ENCODE data around the gene SLC24A4.

GRCh38 chr14:92462568-92462967, 139.6 kb downstream of the SLC24A4 start:
- no peak for TF ChIP-seq CTCF (optimal IDR thresholded peaks at IDR 0.05 in 1 of 3, IDR thresholded peaks at IDR 0.05 in 1 of 3, conservative IDR thresholded peaks at IDR 0.05 in 1 of 3; ENCODE audit: extremely low read depth in 1 of 3, insufficient read depth in 2 of 3, low read length in 3 of 3)
- TF ChIP-seq EZH2 (IDR thresholded peaks at IDR 0.05; ENCODE audit: low read length), result no peak
